ENCODE measurements around the gene F11.

GRCh38 chr4:186318481-186318880, 52.5 kb downstream of the F11 start:
- TF ChIP-seq, protein P1, sequence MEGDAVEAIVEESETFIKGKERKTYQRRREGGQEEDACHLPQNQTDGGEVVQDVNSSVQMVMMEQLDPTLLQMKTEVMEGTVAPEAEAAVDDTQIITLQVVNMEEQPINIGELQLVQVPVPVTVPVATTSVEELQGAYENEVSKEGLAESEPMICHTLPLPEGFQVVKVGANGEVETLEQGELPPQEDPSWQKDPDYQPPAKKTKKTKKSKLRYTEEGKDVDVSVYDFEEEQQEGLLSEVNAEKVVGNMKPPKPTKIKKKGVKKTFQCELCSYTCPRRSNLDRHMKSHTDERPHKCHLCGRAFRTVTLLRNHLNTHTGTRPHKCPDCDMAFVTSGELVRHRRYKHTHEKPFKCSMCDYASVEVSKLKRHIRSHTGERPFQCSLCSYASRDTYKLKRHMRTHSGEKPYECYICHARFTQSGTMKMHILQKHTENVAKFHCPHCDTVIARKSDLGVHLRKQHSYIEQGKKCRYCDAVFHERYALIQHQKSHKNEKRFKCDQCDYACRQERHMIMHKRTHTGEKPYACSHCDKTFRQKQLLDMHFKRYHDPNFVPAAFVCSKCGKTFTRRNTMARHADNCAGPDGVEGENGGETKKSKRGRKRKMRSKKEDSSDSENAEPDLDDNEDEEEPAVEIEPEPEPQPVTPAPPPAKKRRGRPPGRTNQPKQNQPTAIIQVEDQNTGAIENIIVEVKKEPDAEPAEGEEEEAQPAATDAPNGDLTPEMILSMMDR (IDR thresholded peaks at IDR 0.05), result no peak
- no peak for TF ChIP-seq POLR2A (IDR thresholded peaks at IDR 0.05)

Data from tibial nerve (tissue), 3 donors.